Suprapubic skin (tissue), 4 donors: Measurements from ENCODE around the gene TIMP1. TPM values are rescaled to one million over a fixed set of nuclear protein-coding genes. Genes with fewer than 3 reads are reported as not detected.

Experiments
- DNase-seq, 2 donors: peaks; one replicate each; pipeline ENCODE4 v3.0.0-alpha.2; 2019; ENCODE audit warnings: low spot score in 2 of 2
- H3K27ac ChIP-seq: fragments of 200-600 bp; sonication (generic); one replicate; pipeline ENCODE4 v1.5.1; 2019
- H3K27me3 ChIP-seq: fragments of 200-600 bp; sonication (generic); one replicate; pipeline ENCODE4 v1.5.1; 2019
- H3K36me3 ChIP-seq: fragments of 200-600 bp; sonication (generic); one replicate; pipeline ENCODE4 v1.5.1; 2019
- H3K4me1 ChIP-seq: fragments of 200-600 bp; sonication (generic); one replicate; pipeline ENCODE4 v1.5.1; 2019
- H3K4me3 ChIP-seq: fragments of 200-600 bp; sonication (generic); one replicate; pipeline ENCODE4 v1.5.1; 2019; ENCODE audit warnings: mild to moderate bottlenecking
- H3K9me3 ChIP-seq: fragments of 200-600 bp; sonication (generic); one replicate; pipeline ENCODE4 v1.5.1; 2019
- EP300 ChIP-seq: sonication (generic); formaldehyde crosslinking; IDR thresholded peaks from one replicate; pipeline ENCODE4 v1.6.1; 2017; ENCODE audit warnings: antibody characterized with exemption
- POLR2A ChIP-seq, 2 donors: fragments of 450-650 bp; IDR thresholded peaks; one replicate each; pipeline ENCODE4 v1.6.1; 2017; ENCODE audit warnings: antibody characterized with exemption in 2 of 2, mild to moderate bottlenecking in 2 of 2, moderate library complexity in 2 of 2
- POLR2AphosphoS5 ChIP-seq, 3 donors: sonication (generic); formaldehyde crosslinking; IDR thresholded peaks; one replicate each; pipeline ENCODE4 v1.6.1; 2017; ENCODE audit warnings: antibody characterized with exemption in 3 of 3
- WGBS: methylation state at CpG from one replicate; pipeline ENCODE4 v1.1.5; 2018; 5-methylcytosine and 5-hydroxymethylcytosine counted together
- total RNA-seq, 4 donors: library from RNA; depleted of rRNA; stranded (reverse); fragments of >200 nt; gene quantifications; one replicate each; pipeline ENCODE4 v1.1.0, GENCODE V29; 2016
- TF ChIP-seq, protein P1 (sequence below), 2 donors: fragments of 200-600 bp in 1 of 2; fragments of 450-650 bp in 1 of 2; sonication (generic) in 1 of 2; IDR thresholded peaks; one replicate each; pipeline ENCODE4 v1.5.1; 2016 to 2019; ENCODE audit warnings: antibody characterized with exemption in 2 of 2, mild to moderate bottlenecking in 1 of 2, moderate library complexity in 1 of 2

The TIMP1 gene
- total RNA-seq, 4 donors from 2014 or later: 37.7 to 94.2 (median 69.2) TPM

DNA sequence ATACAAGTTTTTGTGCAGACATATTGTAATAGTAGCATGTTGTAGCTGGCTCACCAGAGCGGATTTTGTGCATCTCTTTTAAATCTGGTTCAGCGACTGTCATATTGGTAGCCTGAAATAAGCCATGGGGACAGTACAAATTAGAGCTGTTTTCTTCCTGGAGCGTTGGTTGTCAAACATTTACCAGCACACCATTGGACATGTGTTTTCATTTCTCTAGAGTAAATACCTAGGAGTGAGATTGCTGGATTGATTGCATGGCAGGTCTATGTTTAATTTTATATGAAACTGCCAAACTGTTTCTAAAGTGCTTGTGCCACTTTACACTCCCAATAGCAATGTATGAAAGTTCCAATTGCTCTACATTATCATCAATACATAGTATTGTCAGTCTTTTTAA, 23.8 kb upstream of the TIMP1 start:
- no peaks in the 10 kb centered on the region for H3K9me3 ChIP-seq
- 95% methylated on average over 3 of the region's 3 CpGs for WGBS
- TF ChIP-seq, protein P1, sequence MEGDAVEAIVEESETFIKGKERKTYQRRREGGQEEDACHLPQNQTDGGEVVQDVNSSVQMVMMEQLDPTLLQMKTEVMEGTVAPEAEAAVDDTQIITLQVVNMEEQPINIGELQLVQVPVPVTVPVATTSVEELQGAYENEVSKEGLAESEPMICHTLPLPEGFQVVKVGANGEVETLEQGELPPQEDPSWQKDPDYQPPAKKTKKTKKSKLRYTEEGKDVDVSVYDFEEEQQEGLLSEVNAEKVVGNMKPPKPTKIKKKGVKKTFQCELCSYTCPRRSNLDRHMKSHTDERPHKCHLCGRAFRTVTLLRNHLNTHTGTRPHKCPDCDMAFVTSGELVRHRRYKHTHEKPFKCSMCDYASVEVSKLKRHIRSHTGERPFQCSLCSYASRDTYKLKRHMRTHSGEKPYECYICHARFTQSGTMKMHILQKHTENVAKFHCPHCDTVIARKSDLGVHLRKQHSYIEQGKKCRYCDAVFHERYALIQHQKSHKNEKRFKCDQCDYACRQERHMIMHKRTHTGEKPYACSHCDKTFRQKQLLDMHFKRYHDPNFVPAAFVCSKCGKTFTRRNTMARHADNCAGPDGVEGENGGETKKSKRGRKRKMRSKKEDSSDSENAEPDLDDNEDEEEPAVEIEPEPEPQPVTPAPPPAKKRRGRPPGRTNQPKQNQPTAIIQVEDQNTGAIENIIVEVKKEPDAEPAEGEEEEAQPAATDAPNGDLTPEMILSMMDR (IDR thresholded peaks at IDR 0.05): no peak
- TF ChIP-seq EP300 (no peak), POLR2AphosphoS5 (IDR thresholded peaks at IDR 0.05) (no peak), POLR2A (IDR thresholded peaks at IDR 0.05) (no peak)
- no peaks in the 10 kb centered on the region for H3K27me3 ChIP-seq
- peaks cover 7% of the 10 kb centered on the region for H3K36me3 ChIP-seq
- peaks cover 12% of the 10 kb centered on the region for H3K4me1 ChIP-seq
- no peak overlapping the region for H3K27ac ChIP-seq
- no peak overlapping the region for H3K4me3 ChIP-seq
- DNase-seq: no peak

GRCh38 chrX:47560179-47560933, 21.9 kb upstream of the TIMP1 start:
- peak overlapping the region; percentile 97 for H3K27ac ChIP-seq
- H3K9me3 ChIP-seq: no peaks in the 10 kb centered on the region
- TF ChIP-seq POLR2AphosphoS5 (IDR thresholded peaks at IDR 0.05) (no peak), EP300 (no peak), POLR2A (IDR thresholded peaks at IDR 0.05) (no peak)
- TF ChIP-seq, protein P1 (IDR thresholded peaks at IDR 0.05): no peak
- peaks cover 12% of the 10 kb centered on the region for H3K4me1 ChIP-seq
- WGBS: 41% methylated on average over 15 of the region's 15 CpGs
- no peaks in the 10 kb centered on the region for H3K27me3 ChIP-seq
- H3K36me3 ChIP-seq: peaks cover 24% of the 10 kb centered on the region
- DNase-seq: no peak
- peak overlapping the region; percentile 64 for H3K4me3 ChIP-seq

- no peaks in the 10 kb centered on the region for H3K9me3 ChIP-seq
- WGBS: 50% methylated on average over 45 of the region's 59 CpGs
- H3K4me3 ChIP-seq: peak within 1 kb of the TSS; percentile 64
- peaks cover 12% of the 10 kb centered on the region for H3K4me1 ChIP-seq
- peak within 1 kb of the TSS; percentile 97 for H3K27ac ChIP-seq
- DNase-seq: peak; percentile 95 to 98
- H3K36me3 ChIP-seq: peaks cover 25% of the 10 kb centered on the region
- no peaks in the 10 kb centered on the region for H3K27me3 ChIP-seq
- TF ChIP-seq, protein P1 (IDR thresholded peaks at IDR 0.05): no peak
- TF ChIP-seq EP300 (no peak), POLR2A (IDR thresholded peaks at IDR 0.05) (peak in 1 of 2 donors; percentile 53), POLR2AphosphoS5 (IDR thresholded peaks at IDR 0.05) (peak; percentile 11 to 61 (median 61))
These were observed 21.1 kb upstream of the TIMP1 start, which contains the start of gene ARAF for GRCh38 chrX:47560934-47561658. Gene ARAF (plus strand): TSS chrX:47561205. CDS start chrX:47562968, 1,763 bp downstream.

- DNase-seq: no peak
- Histone ChIP-seq H3K36me3 (peaks cover 30% of the 10 kb centered on the region), H3K27ac (peak overlapping the region; percentile 97), H3K4me1 (peaks cover 12% of the 10 kb centered on the region), H3K27me3 (no peaks in the 10 kb centered on the region), H3K4me3 (peak overlapping the region; percentile 64), H3K9me3 (no peaks in the 10 kb centered on the region)
- TF ChIP-seq, protein P1 (IDR thresholded peaks at IDR 0.05): no peak
- no peak for TF ChIP-seq EP300
- no peak for TF ChIP-seq POLR2A (IDR thresholded peaks at IDR 0.05)
- TF ChIP-seq POLR2AphosphoS5 (IDR thresholded peaks at IDR 0.05): no peak
- WGBS: 44% methylated on average over 9 of the region's 9 CpGs
These were observed 20.5 kb upstream of the TIMP1 start for GRCh38 chrX:47561659-47562151.
